HepG2 (cell line): ENCODE measurements around the gene FAT1. TPM values are rescaled to one million over a fixed set of nuclear protein-coding genes. Genes with fewer than 3 reads are reported as not detected.

ENCODE experiments used
- ATAC-seq: fragments of 200-7000 bp; cut with Tn5 transposase; 3 replicates; pipeline ENCODE4 v1.9.1; 2020; ENCODE audit warnings: mild to moderate bottlenecking, moderate library complexity
- BruUV-seq: library from RNA; stranded (reverse); fragments of 400-500 nt; replicated peaks from 2 replicates; lab custom pipeline; 2021; lab: Mats Ljungman, UMichigan
- CTCF ChIA-PET: fragments of 300-600 bp; formaldehyde crosslinking; extraction: SDS; loops from one replicate; lab custom pipeline; 2021; ENCODE audit warnings: low total read pairs, inconsistent platforms, low intra/inter-chr PET ratio; lab: Yijun Ruan, JAX
- POLR2A ChIA-PET: fragments of 350-600 bp; sonication (Branson Sonifier 250); formaldehyde crosslinking; loops from one replicate; lab custom pipeline; 2020; ENCODE audit warnings: antibody characterized with exemption, inconsistent platforms; lab: Yijun Ruan, JAX
- DNase-seq: peaks from one replicate; pipeline ENCODE4 v3.0.0-alpha.2; 2015; ENCODE audit warnings: low spot score
- FAIRE-seq: peaks from 3 replicates; lab custom pipeline; 2011; peaks lifted over from hg19 to GRCh38; lab: Jason Lieb, UNC
- H2AFZ ChIP-seq: one replicate; pipeline ENCODE4 v1.6.1; 2011; ENCODE audit warnings: low read length, inconsistent platforms
- H3K27ac ChIP-seq: fragments of 300-600 bp; 3 replicates; pipeline ENCODE4 v1.8.0; 2011; ENCODE audit warnings: mixed run types, mild to moderate bottlenecking, mixed read lengths, low read length, inconsistent platforms; ENCODE audit not compliant: insufficient read depth; ENCODE audit errors: extremely low read length
- H3K27me3 ChIP-seq, 2 experiments: fragments of 200-600 bp in 1 of 2; 2 replicates in 1 of 2; 3 replicates in 1 of 2; pipeline versions ENCODE4 v1.6.0 to v1.8.0; 2011; ENCODE audit warnings: low read length in 2 of 2, mild to moderate bottlenecking in 2 of 2, moderate library complexity in 2 of 2, inconsistent platforms in 1 of 2; ENCODE audit not compliant: insufficient read depth in 2 of 2, control insufficient read depth in 1 of 2
- H3K36me3 ChIP-seq, 2 experiments: fragments of 200-600 bp in 1 of 2; replicated peaks in 1 of 2; 2 replicates in 1 of 2; 3 replicates in 1 of 2; pipeline versions ENCODE4 v1.5.1 to v1.8.0; 2011; ENCODE audit warnings: low read length in 2 of 2, inconsistent platforms in 1 of 2; ENCODE audit not compliant: insufficient read depth in 2 of 2, control insufficient read depth in 1 of 2
- H3K4me1 ChIP-seq: 2 replicates; pipeline ENCODE4 v1.5.1; 2012; ENCODE audit warnings: low read length, inconsistent platforms; ENCODE audit not compliant: insufficient read depth
- H3K4me2 ChIP-seq: 2 replicates; pipeline ENCODE4 v1.6.0; 2011; ENCODE audit warnings: low read depth, low read length, inconsistent platforms
- H3K4me3 ChIP-seq, 3 experiments: fragments of 200-600 bp in 1 of 3; sonication (generic), shearing (Covaris generic) in 1 of 3; replicated peaks in 1 of 3; 2 replicates each; pipeline ENCODE4 v1.5.1; 2011 to 2016; ENCODE audit warnings: low read length in 3 of 3, inconsistent platforms in 2 of 3, low read depth in 2 of 3, mild to moderate bottlenecking in 2 of 3, control low read depth in 1 of 3, mixed read lengths in 1 of 3; ENCODE audit not compliant: insufficient read depth in 1 of 3
- H3K79me2 ChIP-seq: one replicate; pipeline ENCODE4 v1.6.1; 2011; ENCODE audit warnings: low read length, inconsistent platforms; ENCODE audit not compliant: insufficient read depth
- H3K9ac ChIP-seq: 2 replicates; pipeline ENCODE4 v1.6.0; 2011; ENCODE audit warnings: mild to moderate bottlenecking, low read depth, low read length, inconsistent platforms; ENCODE audit not compliant: insufficient read depth
- H3K9me3 ChIP-seq: 2 replicates; pipeline ENCODE4 v1.5.1; 2012; ENCODE audit warnings: mild to moderate bottlenecking, low read length
- H4K20me1 ChIP-seq: 2 replicates; pipeline ENCODE4 v1.6.0; 2011; ENCODE audit warnings: inconsistent platforms, mild to moderate bottlenecking, low read length, moderate library complexity; ENCODE audit not compliant: insufficient read depth
- ADNP ChIP-seq: sonication (generic); formaldehyde crosslinking; IDR thresholded peaks from 2 replicates; pipeline ENCODE4 v1.4.0; 2020; ENCODE audit warnings: missing genetic modification reagents
- BRF2 ChIP-seq: sonication (generic); formaldehyde crosslinking; IDR thresholded peaks from 2 replicates; pipeline ENCODE4 v1.8.1; 2022; ENCODE audit warnings: mild to moderate bottlenecking, missing genetic modification reagents
- FOSL2 ChIP-seq: sonication (generic); formaldehyde crosslinking; IDR thresholded peaks from 2 replicates; pipeline ENCODE4 v1.4.0; 2020; ENCODE audit warnings: missing genetic modification reagents
- GATAD2A ChIP-seq: IDR thresholded peaks from 2 replicates; pipeline ENCODE4 v1.6.1; 2016
- GPN1 ChIP-seq: sonication (generic); formaldehyde crosslinking; IDR thresholded peaks from 2 replicates; pipeline ENCODE4 v1.5.1; 2020; ENCODE audit warnings: missing genetic modification reagents, borderline replicate concordance
- HOXA3 ChIP-seq: sonication (generic); formaldehyde crosslinking; IDR thresholded peaks from 2 replicates; pipeline ENCODE4 v1.5.0; 2020; ENCODE audit warnings: missing genetic modification reagents
- IKZF4 ChIP-seq: sonication (generic); formaldehyde crosslinking; IDR thresholded peaks from 2 replicates; pipeline ENCODE4 v1.5.1; 2020; ENCODE audit warnings: borderline replicate concordance, mild to moderate bottlenecking, low read depth, missing genetic modification reagents; ENCODE audit errors: not compliant biosample characterization
- MEIS1 ChIP-seq: sonication (generic); formaldehyde crosslinking; IDR thresholded peaks from 2 replicates; pipeline ENCODE4 v1.9.0; 2021; ENCODE audit warnings: mild to moderate bottlenecking, missing genetic modification reagents, moderate library complexity, borderline replicate concordance
- MXD1 ChIP-seq: sonication (generic); formaldehyde crosslinking; IDR thresholded peaks from 2 replicates; pipeline ENCODE4 v1.4.0; 2020; ENCODE audit warnings: mild to moderate bottlenecking, missing genetic modification reagents
- NFE2L2 ChIP-seq: fragments of 150-350 bp; IDR thresholded peaks from 2 replicates; pipeline ENCODE4 v1.6.1; 2014; ENCODE audit warnings: low read length
- SMARCE1 ChIP-seq: fragments of 450-650 bp; IDR thresholded peaks from 2 replicates; pipeline ENCODE4 v1.6.1; 2017; ENCODE audit warnings: borderline replicate concordance
- SOX13 ChIP-seq, 3 experiments: fragments of 450-650 bp in 1 of 3; sonication (generic) in 1 of 3; formaldehyde crosslinking in 1 of 3; IDR thresholded peaks in 2 of 3; conservative IDR thresholded peaks in 1 of 3; 2 replicates each; pipeline versions ENCODE4 v1.5.0 to v1.6.1; 2016 to 2020; ENCODE audit warnings: antibody characterized with exemption in 1 of 3, mild to moderate bottlenecking in 1 of 3, missing compliant biosample characterization in 1 of 3, missing genetic modification reagents in 1 of 3, moderate library complexity in 1 of 3
- SOX5 ChIP-seq: IDR thresholded peaks from 2 replicates; pipeline ENCODE4 v1.6.1; 2016; ENCODE audit warnings: borderline replicate concordance
- SP5 ChIP-seq: IDR thresholded peaks from 2 replicates; pipeline ENCODE4 v1.6.1; 2016; ENCODE audit warnings: low read depth, borderline replicate concordance
- SYNCRIP ChIP-seq: fragments of 200-400 bp; formaldehyde crosslinking; IDR thresholded peaks from 2 replicates; pipeline ENCODE4 v1.6.1; 2018; ENCODE audit warnings: mild to moderate bottlenecking, low read depth, low read length; ENCODE audit not compliant: insufficient read depth
- TAF15 ChIP-seq: fragments of 200-400 bp; formaldehyde crosslinking; IDR thresholded peaks from one replicate; pipeline ENCODE4 v1.6.1; 2018; ENCODE audit warnings: mild to moderate bottlenecking, low read depth, low read length; ENCODE audit not compliant: poor library complexity, severe bottlenecking
- TP53 ChIP-seq: sonication (generic); formaldehyde crosslinking; conservative IDR thresholded peaks from 2 replicates; pipeline ENCODE4 v1.4.0; 2020; ENCODE audit warnings: missing genetic modification reagents
- ZNF124 ChIP-seq: sonication (generic); formaldehyde crosslinking; IDR thresholded peaks from 2 replicates; pipeline ENCODE4 v1.4.0; 2020; ENCODE audit warnings: missing genetic modification reagents
- ZNF430 ChIP-seq: sonication (generic); formaldehyde crosslinking; IDR thresholded peaks from 2 replicates; pipeline ENCODE4 v1.9.0; 2021; ENCODE audit warnings: mild to moderate bottlenecking, missing genetic modification reagents
- ZNF431 ChIP-seq: sonication (generic); formaldehyde crosslinking; IDR thresholded peaks from 2 replicates; pipeline ENCODE4 v1.9.0; 2022; ENCODE audit warnings: missing genetic modification reagents, low read depth, mild to moderate bottlenecking, borderline replicate concordance
- ZNF687 ChIP-seq: sonication (generic); formaldehyde crosslinking; IDR thresholded peaks from 2 replicates; pipeline ENCODE4 v1.5.1; 2020; ENCODE audit warnings: mild to moderate bottlenecking, missing genetic modification reagents, moderate library complexity
- WGBS: methylation state at CpG from one replicate; pipeline ENCODE4 v1.1.6; 2017; ENCODE audit warnings: low lambda C conversion rate; 5-methylcytosine and 5-hydroxymethylcytosine counted together
- in situ Hi-C: cut with HindIII; loops from 2 replicates; pipeline ENCODE4 v1.10.0; 2017; ENCODE audit warnings: low pct_unique_long_range_greater_than_20kb; ENCODE audit not compliant: extremely low pct_ligation_motif_present
- intact Hi-C: fragments of 100-400 bp; cut with micrococcal nuclease; formaldehyde crosslinking; loops from one replicate; pipeline ENCODE4 v1.10.0; 2022; ENCODE audit not compliant: unreplicated experiment
- polyA plus RNA-seq, 8 experiments: library from polyadenylated mRNA; depleted of rRNA in 3 of 8; stranded (reverse) in 7 of 8; unstranded in 1 of 8; fragments of >200 nt; fragmentation: Illumina TruSeq in 4 of 8; extraction: Trizol in 4 of 8; gene quantifications; 2 replicates each; pipeline versions ENCODE4 v1.2.1 to v1.2.3, GENCODE V29; 2011 to 2016; ENCODE audit warnings: low read depth in 4 of 8, missing spikeins in 1 of 8, mixed read lengths in 1 of 8; ENCODE audit not compliant: insufficient read depth in 1 of 8
- total RNA-seq, 5 experiments: library from RNA; depleted of rRNA; stranded (reverse); fragments of >200 nt; fragmentation: Illumina TruSeq; extraction: Trizol; gene quantifications; 2 replicates each; pipeline ENCODE4 v1.2.3, GENCODE V29; 2016; ENCODE audit warnings: low read depth in 1 of 5

The FAT1 gene
- total and polyA plus RNA-seq, 2 of the 13 experiments (the other 11 are each of a cell fraction or from before 2014, with no cell fraction given), result 185 to 216 TPM

- 90% methylated on average over 4 of the region's 4 CpGs for WGBS
- no peak overlapping the region for H3K4me2 ChIP-seq
- peaks cover 5% of the 10 kb centered on the region; the same call in 1 of the 2 replicates for H3K4me1 ChIP-seq
- peaks cover 23% of the 10 kb centered on the region for H4K20me1 ChIP-seq
- peaks cover 62% of the 10 kb centered on the region for H3K79me2 ChIP-seq
- ATAC-seq (no peak), FAIRE-seq (no peak), DNase-seq (peak; percentile 48)
- H3K9ac ChIP-seq, result no peak overlapping the region
- ChIA-PET CTCF (no interaction called here), POLR2A (interaction anchor here (0.6 to 1.0 kb wide), 2 partner anchors 13 to 28 kb away, joined by 3 read pairs; no protein-coding TSS in a partner anchor)
- H3K27ac ChIP-seq, result no peak overlapping the region
- no TSS peak for BruUV-seq
- in situ Hi-C loops, result no loop called here
- H3K9me3 ChIP-seq, result no peaks in the 10 kb centered on the region
- no peak overlapping the region for H3K4me3 ChIP-seq
- peaks cover 17 to 57% of the 10 kb centered on the region in 2 experiments for H3K36me3 ChIP-seq
- intact Hi-C loops, result no loop called here
- H2AFZ ChIP-seq, result no peak overlapping the region
- no peaks in the 10 kb centered on the region for H3K27me3 ChIP-seq
- TF ChIP-seq ZNF687 (CRISPR knock-in tag) (no peak), SOX13 (IDR thresholded peaks at IDR 0.05) (0 out of 2 replicates have a peak, but pooled peaks have one; percentile 24), SOX13 (CRISPR knock-in tag; conservative IDR thresholded peaks at IDR 0.05 in 1 of 2, IDR thresholded peaks at IDR 0.05 in 1 of 2) (peak in 1 of 2 experiments; percentile 84; a peak in 2 of 4 replicates), MEIS1 (CRISPR knock-in tag) (no peak), NFE2L2 (no peak), FOSL2 (CRISPR knock-in tag) (peak; percentile 72), IKZF4 (CRISPR knock-in tag) (no peak), SMARCE1 (no peak), TP53 (CRISPR knock-in tag) (no peak), ADNP (no peak), GPN1 (CRISPR knock-in tag) (no peak), GATAD2A (CRISPR knock-in tag) (no peak), SP5 (no peak), TAF15 (no peak), ZNF431 (CRISPR knock-in tag) (no peak), ZNF124 (no peak), MXD1 (CRISPR knock-in tag) (no peak), BRF2 (CRISPR knock-in tag) (no peak), SOX5 (CRISPR knock-in tag) (peak; percentile 70; the same call in 1 of the 2 replicates), HOXA3 (no peak), SYNCRIP (no peak), ZNF430 (CRISPR knock-in tag) (no peak)
Observed at GRCh38 chr4:186657764-186658163, 65.9 kb downstream of the FAT1 start.
